HG03521 (cell line): ENCODE measurements around the gene FAM53B.
A peak's percentile ranks its signal among the peaks of the same experiment; 100 is the strongest.

Experiments
- ATAC-seq: cut with Tn5 transposase; IDR thresholded peaks from one replicate; pipeline ENCODE4 v1.9.1; 2021; ENCODE audit warnings: mild to moderate bottlenecking, moderate library complexity; ENCODE audit not compliant: unreplicated experiment

FAM53B gene

GRCh38 chr10:124652200-124652599 is 92.0 kb downstream of the FAM53B start:
- ATAC-seq: no peak

DNA sequence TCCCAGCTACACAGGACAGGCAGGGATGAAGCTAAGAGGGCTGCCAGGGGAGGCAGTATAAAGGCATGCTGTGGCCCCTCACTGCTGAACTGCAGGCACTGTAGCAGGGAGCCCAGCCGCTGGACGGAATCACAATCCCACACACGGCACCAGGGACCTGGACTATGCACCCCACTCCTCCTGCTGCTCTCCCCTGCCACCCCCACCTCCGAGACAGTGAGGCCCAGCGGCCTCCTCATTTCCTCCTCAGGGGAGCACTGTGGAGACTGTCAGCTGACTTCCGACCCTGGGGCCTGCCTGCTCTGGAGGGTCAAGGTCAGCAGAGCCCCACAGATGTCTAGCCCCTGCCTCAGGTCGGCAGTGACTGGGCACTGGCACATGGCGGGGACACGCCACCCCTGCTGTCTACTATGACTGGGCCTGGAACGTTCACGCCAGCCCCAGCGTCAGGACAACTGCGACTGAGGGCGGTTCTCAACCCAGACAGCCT is 92.7 kb downstream of the FAM53B start:
- no peak for ATAC-seq

- ATAC-seq: no peak
These were observed 93.3 kb downstream of the FAM53B start for GRCh38 chr10:124650820-124651401.

DNA sequence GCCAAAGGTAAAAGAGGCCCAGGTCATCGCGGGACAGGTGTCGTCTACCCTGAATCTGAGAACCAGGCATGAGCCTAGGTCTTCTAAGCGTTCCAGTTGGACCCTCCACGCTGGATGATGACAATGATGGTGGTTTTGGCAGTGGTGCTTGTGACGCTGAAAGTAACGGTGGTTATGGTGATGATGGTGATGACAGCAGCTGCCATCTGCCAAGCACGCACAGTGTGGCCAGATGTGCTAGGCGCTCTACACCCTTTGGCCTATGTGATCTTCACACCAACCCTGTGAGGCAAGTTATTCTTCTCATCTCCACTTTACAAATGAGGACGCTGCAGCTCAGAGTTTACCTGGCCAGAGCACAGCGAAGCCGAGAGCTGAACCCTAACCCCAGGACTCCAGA is 93.9 kb downstream of the FAM53B start:
- ATAC-seq: no peak

- ATAC-seq: no peak
These were observed 95.0 kb downstream of the FAM53B start for GRCh38 chr10:124649214-124649613.

DNA sequence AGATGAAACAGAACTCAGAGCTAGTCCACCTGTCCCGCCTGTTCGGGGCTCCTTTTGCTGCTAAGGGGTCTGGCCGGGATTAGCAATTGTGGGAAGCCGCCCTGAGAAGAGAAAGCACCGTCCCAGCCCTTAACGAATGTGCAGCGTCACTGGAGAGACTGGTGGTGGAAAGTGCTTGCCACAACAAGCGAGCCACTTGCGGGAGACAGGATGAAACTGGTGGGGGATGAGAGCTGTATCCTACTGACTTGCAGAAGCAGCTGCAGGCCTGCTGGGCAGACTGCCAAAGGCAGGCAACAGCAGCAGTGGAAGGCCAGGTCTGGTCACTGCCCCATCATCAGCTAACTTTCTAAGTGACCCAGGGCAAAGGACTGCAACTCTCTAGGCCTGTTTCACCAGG is 95.4 kb downstream of the FAM53B start:
- ATAC-seq: no peak

DNA sequence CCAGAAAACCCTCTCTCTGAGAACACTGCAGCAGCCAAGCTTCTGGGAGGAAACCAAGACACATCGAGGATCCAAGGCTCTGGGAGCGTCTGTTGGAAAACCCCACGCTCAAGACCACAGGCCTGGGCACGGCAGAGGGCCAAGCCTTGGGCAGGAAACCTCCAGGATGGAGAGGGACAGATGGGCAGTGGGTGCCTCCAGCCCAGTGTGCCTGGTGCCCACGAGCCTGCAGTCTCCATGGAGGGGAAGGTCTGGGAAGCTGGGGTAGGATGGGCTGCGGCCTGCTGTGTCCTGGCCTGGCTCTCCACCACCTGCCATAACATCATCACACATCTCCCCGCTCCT is 96.1 kb downstream of the FAM53B start:
- no peak for ATAC-seq

GRCh38 chr10:124647421-124648130 is 96.6 kb downstream of the FAM53B start:
- peak; percentile 60 for ATAC-seq

- no peak for ATAC-seq
These were observed 97.5 kb downstream of the FAM53B start for GRCh38 chr10:124646483-124647352.

- ATAC-seq: no peak
These were observed 98.6 kb downstream of the FAM53B start for GRCh38 chr10:124645467-124646095.

GRCh38 chr10:124644771-124645415 is 99.3 kb downstream of the FAM53B start:
- no peak for ATAC-seq

DNA sequence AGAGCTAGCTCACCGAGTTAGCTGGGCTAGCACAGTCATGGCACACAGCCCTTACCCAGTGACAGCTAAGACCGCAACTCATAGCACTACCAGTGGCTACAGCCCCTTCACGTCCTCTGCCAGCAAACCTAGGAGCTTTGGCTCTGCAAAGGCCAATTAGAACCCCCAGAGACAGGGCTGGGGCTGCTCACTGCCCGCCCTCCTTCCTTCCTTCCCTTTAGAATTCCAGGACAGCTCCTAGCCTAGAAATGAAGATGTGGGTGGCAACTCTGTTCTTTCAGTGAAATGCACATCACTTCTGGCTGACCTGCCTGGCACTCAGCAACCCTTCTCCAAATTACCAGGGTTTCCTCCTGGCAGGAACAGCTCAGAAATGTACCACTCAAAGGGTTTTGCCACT is 99.9 kb downstream of the FAM53B start:
- no peak for ATAC-seq

DNA sequence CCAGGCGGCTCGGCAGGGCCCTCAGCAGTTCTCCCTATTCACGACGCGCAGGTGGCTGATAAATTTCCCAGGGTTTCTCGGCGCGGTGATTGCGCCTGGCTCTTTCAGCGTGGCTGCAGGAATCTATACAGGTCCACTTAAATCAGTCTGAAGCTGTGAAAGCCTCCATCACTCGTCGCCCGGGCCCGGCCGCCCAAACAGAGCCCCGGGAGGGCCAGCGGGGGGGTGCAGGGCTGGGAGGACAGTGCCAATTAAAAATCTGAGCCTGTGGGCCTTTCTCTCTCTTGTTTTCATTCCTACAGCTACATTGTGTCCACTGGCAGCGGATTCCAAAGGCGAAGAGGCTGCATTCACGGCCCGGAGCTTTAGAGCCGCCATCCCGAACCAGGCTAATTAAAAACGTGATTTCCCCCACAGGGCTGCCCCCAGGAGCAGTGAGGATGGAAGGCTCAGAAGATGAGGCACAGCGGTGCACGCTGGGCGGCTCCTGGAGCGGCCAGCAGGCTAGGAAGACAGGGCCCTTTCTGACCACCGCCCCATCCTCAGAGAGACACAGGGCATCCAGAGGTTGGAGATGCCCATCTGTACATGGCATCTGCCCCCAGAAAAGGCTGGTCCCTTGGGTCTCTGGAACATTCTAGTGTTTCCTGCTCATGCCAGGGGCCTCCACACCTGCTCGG is 100.7 kb downstream of the FAM53B start:
- no peak for ATAC-seq

DNA sequence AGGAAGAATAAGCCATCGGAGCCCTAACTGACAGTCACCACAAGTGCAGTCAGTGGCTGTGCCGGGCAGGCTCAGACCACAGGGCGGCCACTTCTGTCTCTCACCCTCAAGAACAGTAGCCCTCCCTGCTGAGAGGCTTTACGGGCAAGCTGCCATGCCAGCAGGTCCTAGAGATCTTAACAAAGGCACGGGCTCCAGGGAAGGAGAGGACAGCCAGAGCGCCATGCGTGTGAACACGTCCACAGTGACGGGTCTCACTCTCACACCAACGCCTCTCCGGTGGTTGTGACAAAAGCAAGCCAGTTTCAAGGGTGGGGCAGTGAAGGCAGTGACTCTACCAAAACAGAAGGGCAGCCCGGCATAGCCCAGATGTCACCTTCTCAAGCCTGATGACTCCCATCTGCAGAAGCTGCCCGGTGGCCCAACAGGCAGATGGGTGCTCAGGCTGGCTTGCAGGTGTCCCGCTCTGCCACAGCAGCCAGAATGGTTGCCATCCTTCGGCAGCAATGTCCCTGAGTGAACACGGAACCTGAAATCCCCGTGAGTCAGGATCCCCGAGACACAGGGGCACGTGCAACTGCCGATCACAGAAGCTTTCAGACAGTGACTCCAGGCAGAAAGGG is 102.0 kb downstream of the FAM53B start:
- ATAC-seq: no peak

- no peak for ATAC-seq
These were observed 102.7 kb downstream of the FAM53B start for GRCh38 chr10:124641282-124642087.

DNA sequence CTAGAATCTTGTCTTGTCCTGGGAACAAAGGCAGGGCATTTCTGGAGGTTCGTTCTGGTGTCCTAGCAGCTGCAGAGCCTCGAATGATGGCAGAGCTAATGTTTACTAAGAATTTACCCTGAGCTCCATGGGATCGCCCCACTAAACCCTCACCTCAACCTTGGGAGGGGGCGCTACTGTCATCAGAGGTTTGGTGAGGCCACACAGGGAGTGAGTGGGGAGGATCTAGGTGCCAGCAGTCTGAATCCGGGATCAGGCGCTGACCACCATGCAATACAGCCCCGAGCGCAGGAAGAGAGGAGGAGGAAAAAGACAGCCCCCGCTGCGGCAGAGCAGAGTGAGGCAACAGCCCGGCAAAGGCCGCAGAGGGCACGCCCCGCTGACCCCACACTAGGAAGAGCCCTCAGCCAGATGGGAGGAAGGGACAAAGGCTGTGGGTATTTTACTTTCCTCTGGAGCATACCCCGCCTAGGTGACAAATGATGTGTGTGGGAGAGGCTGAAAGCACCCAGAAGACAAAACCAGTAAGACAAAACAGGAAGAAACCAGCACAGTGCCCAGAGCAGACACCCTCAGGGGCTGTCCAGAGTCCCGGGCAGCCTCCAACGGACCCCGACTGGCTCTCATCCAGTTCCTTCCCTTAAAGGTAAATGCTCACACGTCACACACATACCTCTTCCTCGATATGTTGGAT is 103.5 kb downstream of the FAM53B start:
- ATAC-seq: no peak

DNA sequence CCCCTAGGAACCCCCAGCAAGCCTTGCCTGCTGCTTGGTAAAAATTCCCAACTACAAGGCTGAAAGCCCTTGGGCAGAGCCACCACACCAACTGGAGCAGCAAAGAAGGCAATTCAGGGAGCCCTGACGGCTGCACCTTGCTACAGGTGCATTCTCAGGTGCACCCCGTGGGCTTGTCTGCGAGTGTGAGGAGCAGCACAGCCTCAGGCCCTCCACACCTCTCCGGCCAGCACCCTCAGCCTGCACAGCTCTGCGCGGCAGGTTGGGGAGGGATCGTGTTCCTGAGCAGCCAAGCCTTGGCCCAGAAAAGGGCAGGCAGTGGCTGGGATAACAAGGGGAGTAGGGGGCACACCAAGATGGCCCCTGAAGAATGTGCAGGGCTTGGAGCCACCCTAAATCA is 104.1 kb downstream of the FAM53B start:
- ATAC-seq: no peak

- no peak for ATAC-seq
These were observed 104.5 kb downstream of the FAM53B start for GRCh38 chr10:124639646-124640045.
